GM18517 (cell line): Measurements from ENCODE around the gene USB1.
"Not testable (repeated sequence)": the region's sequence is repeated elsewhere in the genome, so short reads cannot be mapped to it uniquely, and the experiment has no call there.

Experiments used
- ATAC-seq: cut with Tn5 transposase; IDR thresholded peaks from one replicate; pipeline ENCODE4 v1.9.1; 2021; ENCODE audit warnings: mild to moderate bottlenecking, moderate library complexity; ENCODE audit not compliant: unreplicated experiment

The USB1 gene

GRCh38 chr16:57969451-57970123, 31.6 kb upstream of the USB1 start:
- no peak for ATAC-seq

DNA sequence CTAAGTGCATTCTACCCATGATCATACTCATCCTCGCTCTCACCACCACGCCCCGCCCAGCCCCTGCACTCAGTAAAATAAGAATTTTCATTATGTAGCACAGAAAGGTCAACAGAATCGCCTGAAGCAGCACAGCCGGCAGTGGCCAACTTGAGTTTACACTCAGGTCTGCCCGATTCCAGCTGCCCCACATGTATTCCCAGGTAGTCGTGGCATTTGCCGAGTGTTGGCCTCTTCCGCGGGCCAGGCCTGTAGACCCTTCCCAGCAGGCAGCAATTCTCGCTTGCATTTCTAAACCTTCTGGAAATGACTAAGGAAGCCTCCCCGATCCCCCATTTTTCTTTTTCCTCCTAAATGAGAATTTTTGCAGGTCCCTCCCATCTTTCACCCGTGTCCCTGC, 30.9 kb upstream of the USB1 start:
- ATAC-seq = no peak

GRCh38 chr16:57970970-57971369, 30.2 kb upstream of the USB1 start, which contains the start of gene CNGB1:
CNGB1 (minus strand) TSS chr16:57971128; CDS start chr16:57967286, 3,842 bp downstream.
- ATAC-seq = no peak

DNA sequence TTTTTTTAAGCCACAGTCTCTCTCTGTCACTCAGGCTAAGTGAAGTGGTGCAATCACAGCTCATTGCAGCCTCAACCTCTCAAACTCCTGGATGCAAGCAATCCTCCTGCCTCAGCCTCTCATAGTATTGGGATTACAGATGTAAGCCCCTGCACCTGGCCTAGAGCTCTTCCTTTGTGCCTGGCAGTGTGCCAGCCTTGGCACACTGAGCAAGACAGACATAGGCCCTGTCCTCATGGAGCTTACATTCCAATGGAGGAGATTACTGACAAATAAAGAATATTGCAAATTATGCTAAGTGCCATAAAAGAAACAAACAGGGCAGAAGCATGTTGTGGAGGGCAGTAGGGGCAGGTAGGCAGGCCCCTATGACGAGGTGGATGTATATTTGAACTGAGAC, 29.4 kb upstream of the USB1 start:
- ATAC-seq = no peak

- no peak for ATAC-seq
Measured at GRCh38 chr16:57972306-57972705, 28.9 kb upstream of the USB1 start.

DNA sequence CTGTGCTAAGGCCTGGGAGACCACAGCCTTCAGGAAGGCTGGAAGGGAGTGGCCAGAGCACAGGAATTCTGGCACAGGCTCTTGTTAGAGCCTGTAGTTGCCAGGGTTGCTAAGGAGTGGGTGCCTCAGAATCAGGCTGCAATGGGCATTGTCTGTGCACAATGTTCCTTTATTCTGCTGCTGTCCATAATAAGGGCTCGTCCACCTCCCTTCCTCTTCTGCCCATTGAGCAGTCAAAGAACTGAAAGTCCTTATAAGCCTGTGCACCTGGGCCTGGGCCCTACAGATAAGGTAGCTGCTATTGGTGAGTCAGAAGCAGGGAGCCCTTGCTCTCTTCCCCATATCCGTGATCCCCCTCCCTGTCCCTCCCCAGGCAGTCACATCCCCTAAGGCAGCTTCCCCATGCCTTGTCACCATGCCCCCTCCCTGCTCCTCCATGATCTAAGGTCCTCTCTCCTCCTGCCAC, 24.8 kb upstream of the USB1 start:
- ATAC-seq = no peak

- ATAC-seq = no peak
Measured at GRCh38 chr16:57977418-57978069, 23.7 kb upstream of the USB1 start.

DNA sequence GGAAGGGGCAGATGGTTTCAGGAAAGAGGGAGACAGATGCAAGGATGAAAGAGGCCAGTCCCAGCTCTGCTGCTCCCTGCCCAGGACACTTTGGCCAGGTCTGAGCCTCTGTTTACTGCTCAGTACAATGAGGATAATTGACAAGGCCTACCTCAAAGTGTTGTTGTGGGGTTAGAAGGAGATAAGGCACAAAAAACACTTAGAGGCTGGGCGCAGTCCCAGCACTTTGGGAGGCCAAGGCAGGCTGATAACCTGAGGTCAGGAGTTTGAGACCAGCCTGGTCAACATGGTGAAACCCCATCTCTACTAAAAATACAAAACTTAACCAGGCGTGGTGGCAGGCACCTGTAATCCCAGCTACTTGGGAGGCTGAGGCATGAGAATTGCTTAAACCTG, 23.1 kb upstream of the USB1 start:
- ATAC-seq = not testable (repeated sequence)

DNA sequence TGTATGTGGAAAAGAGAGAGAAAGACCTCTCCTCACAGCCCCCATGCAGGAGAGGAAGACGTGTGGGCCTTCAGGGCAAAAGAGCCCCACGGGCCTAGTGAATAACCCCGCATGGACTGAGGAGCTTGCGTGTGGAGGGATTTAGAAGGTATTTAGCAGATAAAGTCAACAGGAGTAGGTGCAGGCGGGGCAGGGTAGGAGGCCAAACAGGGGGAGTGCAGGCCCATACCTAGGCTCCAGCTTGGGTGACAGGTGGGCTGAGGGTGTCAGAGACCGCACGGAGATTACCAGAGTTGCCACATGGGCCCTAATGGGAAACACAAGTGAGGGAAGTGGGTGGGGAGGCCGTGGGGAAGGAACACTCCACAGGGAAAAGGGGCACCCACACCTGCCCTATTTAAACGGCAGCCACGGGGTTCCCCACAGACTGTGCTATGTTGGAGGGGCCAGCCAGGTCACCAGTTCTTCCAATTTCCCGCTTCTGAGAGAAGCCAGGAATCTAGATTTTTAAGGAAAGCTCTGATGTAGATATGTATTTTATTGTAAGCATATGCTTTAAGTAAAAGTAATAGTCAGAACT, 22.1 kb upstream of the USB1 start:
- ATAC-seq = no peak

GRCh38 chr16:57981636-57982035, 19.6 kb upstream of the USB1 start:
- no peak for ATAC-seq

DNA sequence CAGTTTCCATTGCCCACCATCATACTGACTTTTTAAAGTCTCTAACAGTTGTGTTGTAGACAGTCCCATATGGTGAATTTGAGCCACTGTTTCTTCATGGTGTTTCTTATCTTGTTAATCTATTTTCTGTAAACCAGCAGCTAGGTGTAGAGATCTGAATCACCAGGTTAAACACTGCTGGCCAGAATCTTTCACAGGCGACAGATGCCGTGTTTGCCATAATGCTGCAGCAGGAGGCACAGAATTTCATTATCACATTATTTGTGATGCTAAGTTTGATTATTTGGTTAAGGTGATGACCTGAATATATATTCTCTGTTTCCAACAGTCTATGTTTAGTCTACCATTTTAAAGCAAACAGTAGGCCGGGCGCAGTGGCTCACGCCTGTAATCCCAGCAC, 18.8 kb upstream of the USB1 start:
- ATAC-seq = no peak

DNA sequence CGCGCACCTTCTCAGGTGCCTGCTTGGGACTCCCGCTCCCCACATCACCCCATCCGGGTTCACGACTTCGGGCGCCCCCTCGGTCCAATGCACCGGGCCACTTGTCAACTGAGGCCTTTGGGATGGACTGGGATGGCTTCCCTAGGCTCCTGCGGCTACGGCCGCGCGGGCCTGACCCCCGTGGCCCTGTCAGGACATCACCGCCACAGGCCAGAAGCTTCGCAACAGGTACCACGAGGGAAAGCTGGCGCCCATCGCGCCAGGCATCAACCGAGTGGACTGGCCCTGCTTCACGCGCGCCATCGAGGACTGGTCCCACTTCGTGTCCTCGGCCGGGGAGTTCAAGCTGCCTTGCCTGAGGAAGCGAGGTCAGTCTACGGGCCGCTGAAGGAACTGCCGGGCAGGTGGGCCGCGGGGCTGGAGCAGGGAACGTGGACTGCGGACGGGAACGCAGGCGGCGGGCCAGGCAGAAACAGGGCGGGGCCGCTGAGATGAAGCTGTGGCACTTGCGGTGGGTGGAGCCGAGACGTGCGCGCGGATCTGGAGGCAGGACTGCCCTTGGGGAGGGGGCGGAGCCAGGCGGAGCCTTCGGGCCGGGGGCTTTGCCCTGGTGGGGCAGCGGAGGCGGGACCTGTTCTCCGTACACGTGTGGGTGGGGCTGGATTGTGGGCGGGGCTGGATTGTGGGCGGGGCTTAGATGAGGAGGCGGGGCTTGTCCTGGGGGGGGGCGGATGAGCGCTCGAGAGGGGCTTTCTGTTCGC, 16.6 kb upstream of the USB1 start:
- ATAC-seq = no peak

DNA sequence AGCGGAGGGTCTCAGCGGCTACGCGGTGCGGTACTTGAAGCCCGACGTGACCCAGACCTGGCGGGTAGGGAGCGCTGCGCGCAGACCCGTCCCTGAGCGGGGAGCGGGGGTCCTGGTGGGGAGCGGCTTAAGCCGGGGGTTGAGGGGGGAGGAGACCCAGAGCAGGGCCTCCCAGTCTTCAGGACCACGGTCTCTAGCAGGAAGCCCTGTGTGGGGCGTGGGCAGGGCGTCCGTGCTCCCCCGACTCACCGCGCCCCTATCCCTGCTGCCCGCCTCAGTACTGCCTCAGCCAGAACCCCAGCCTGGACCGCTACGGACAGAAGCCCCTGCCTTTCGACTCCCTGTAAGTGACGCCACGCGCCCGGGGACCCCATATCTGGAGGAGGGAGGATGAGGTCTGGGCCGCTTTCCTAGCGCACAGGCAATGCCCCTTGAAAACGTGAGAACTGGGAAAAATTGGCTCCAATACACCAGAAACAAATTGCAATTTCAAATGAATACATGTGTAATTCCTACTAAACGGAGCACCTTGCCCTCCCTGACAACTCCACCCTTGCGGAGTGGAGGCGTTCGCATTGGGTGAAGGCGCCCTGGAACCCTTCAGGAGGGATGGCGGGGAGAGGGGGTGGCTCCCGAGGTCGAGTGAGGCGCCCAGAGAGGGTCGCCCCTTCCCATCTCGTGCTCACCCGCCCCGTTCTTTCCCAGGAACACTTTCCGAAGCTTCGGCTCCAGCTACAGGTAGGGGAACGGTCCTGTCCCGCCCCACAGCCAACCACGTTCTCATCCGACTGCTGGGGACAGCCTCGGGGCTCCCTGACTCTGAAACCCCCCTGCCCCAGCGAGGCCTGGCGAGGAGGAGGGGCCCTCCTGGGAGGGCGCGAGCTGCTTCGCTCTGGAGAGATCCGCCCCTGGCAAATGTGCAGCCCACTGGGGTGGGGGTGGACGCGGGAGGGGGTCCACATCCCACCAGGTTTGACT, 15.7 kb upstream of the USB1 start:
- ATAC-seq = no peak

DNA sequence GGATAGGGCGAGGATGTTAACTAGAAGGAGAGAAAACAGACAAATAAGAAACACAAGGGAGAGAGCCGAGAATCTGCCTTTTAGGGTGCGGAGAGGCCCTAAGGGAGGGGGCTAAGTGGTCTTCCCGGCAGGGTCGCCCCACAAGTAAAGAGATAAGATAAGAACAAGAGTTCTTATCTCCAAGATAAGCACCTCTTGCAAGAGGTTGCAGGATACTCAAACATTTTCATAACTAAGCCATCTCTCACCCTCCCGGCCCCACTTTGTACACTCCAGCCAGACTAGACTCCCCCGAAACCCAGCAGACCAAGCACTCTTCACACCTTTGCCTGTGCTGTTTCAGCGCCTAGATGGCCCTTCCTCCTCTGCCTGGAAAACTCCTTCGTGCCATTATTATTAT, 15.0 kb upstream of the USB1 start:
- no peak for ATAC-seq

- no peak for ATAC-seq
Measured at GRCh38 chr16:57987441-57988177, 13.6 kb upstream of the USB1 start.

GRCh38 chr16:57988929-57989328, 12.3 kb upstream of the USB1 start:
- no peak for ATAC-seq

GRCh38 chr16:57991551-57992059, 9.6 kb upstream of the USB1 start:
- ATAC-seq = no peak

DNA sequence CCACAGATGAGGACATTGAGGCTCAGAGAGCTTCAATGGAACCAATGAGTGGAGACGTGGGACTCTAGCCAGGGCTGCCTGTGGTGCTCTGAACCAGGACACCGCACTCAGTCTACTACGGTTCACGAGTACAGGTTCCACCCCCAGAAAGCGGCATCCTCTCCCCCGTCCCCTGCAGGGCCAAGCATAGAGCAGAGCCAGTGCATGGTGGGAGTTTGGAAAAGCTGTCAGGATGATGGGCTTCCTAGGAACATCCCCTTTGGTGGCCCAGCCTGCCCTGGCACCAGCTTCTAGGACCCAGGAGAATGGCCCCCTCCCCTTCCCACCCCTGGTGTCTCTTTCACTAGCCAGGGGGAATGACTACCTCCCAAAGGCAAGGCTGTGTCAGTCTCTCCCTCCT, 9.1 kb upstream of the USB1 start:
- no peak for ATAC-seq

DNA sequence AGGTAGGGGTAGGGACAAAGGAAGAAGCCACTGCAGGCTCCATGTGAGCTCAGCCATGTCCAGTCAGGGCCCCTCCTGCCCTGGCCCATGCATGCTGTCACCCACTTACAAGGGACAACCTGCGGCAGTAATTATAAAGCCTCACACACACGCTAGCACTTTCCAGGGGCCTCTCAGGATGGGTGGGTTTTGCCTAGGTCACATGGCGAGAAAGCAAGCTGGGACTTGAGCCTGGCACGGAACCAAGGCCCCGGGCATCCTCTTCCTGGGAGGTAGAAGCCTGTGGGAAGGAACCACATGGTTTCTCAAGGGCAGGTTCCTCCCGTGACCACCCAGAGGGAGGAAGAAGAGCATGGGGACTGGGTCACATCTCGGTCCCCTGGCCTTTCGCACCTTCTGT, 7.8 kb upstream of the USB1 start:
- no peak for ATAC-seq
